HG03378 (cell line): ENCODE results near the gene GK.
"Not testable (repeated sequence)": the region's sequence is repeated elsewhere in the genome, so short reads cannot be mapped to it uniquely, and the experiment has no call there.

Source experiments
- ATAC-seq: cut with Tn5 transposase; IDR thresholded peaks from one replicate; pipeline ENCODE4 v1.9.1; 2021; ENCODE audit warnings: mild to moderate bottlenecking, moderate library complexity; ENCODE audit not compliant: unreplicated experiment

The GK gene

DNA sequence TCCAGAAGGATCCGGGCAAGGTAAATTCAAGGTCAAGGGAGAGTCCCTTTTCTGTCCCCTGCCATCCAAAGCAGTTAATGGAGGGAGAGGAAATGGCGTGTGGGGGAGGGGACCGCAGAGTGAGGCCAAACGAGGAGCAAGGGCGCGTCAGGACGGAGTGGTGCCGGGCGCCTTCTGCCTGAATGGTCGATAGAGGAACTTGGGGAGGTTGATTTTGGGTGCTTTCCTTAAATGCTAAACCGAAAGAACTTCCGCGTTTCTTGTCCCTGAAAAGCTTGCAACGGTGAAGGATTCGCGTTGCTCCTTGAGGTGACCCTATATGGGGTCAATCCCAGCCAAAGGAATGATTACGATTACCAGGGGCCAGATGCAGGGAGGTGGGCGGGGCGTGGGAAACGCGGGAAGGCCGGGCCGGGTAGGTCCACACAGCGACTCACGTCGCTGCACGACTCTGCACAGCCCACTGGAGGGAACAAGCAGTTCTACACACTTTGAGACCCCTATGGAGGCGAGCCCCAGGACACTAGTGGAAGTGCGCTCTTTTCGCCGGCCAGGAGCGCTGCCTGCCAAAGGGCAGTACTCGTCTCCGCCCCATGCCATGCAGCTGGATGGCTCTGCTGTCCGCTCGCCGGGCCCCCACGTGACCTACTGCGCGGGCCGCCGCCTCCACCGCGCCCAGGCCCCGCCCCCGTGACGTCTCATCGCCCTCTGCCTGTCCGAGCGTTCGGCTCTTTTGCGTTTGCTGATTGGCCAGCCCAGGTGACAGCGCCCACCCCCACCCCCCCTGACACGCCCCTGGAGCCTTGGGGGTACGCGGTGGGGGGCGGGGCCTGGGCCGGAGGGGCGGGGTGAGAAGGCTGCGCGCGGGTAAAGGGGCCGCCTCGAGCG, 452 bp upstream of the GK start:
- ATAC-seq, result peak; percentile 76

DNA sequence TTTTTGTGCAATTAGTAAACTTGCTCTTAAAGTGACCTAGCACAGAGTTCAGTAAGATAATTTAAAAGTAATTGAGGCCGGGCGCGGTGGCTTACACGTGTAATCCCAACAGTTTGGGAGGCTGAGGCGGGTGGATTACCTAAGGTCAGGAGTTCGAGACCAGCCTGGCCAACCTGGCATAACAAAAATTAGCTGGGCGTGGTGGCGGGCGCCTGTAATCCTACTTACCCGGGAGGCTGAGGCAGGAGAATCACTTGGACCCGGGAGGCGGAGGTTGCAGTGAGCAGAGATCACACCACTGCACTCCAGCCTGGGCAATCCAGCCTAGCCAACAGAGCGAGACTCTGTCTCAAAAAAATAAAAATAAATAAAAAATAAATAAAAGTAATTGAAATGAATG, 1.2 kb downstream of the GK start:
- not testable (repeated sequence) for ATAC-seq

DNA sequence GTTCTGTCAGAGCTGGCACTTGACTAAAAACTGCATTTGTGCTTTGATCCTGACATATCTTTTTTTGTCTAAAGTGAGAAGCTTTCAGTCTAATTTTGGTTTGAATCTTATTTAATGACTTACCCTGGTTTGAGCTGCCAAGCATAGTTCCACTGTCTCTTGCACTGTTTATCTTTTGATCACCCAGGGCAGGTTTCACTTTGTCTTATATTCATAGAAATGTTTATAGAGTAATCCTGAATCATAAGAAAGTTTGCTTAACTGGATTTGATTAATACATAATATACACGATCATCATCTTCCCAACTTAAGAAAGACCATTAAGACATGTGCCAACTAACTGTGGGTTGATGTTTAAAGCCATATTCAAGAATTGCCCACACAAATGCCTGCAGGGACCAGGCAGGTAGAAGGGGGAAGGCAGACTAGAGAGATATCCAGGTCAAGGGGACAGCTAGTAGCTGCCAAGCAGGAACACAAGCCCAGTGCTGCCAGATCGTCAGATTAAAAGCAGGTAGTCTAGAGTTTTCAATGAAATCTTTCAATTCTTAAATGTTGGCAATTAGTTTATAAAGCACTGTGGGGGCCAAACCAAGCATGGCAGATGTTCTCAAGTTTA, 1.9 kb downstream of the GK start:
- ATAC-seq, result no peak

DNA sequence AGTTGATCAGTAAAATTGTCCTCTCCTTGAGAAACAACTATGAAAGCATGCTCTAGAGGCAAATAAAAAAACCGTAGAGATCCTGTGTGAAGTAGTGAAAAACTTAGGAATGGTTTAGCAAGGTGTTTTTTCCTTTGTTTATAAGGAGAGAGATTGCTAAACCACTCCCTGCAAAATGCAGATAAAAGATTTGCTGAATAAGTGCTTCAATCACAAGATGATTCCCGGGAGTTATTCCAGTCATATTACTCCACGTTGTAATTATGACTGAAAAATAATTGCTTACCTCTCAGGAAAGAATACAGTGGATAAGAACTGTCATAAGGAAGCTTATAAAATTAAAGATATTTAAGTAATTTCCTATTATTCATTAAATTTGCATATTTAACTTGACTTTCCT, 2.8 kb downstream of the GK start:
- ATAC-seq, result no peak

DNA sequence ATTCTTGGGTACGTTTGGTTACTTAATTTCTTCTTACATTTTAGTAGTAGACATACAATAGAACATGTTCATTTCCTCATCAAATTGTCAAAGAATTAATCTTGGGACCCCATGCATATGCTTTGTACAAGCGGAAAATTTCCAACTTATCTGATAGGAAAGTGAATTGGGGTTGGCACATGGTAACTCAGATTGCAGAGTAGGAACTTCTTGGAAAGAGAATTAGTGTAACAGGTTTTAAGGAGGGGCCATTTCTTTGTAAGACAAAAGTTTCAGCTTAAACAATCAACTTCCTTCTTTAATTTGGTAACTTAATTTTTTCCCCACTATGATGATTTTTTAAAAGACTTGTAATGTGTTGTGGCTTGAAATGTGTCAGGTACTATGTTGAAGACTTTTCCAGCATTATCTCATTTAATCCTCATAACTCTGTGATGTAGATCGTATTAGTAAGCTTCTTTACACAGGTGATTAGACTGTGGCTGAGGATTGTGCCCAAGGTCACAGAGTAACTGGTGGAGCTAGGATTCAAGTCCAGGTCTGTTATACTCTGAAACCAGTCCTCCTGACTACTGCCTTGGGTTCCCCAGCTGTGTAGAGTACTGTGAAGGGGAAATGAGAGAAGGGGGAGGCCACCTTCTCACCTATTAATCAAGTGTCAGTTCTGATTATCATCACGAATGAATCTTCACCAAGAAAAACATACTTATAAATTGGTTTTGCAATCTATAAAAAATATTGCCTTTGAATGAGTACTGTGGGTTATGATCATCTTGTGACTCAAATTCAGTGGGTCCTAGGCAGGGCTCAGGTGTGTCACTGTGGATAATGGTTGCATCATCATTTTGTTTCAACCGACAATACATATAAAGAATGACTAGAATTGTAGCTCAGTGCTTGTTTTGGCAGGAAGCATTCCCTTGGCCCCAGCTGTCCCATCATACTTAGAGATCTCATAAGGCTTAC, 4.3 kb downstream of the GK start:
- ATAC-seq, result no peak

DNA sequence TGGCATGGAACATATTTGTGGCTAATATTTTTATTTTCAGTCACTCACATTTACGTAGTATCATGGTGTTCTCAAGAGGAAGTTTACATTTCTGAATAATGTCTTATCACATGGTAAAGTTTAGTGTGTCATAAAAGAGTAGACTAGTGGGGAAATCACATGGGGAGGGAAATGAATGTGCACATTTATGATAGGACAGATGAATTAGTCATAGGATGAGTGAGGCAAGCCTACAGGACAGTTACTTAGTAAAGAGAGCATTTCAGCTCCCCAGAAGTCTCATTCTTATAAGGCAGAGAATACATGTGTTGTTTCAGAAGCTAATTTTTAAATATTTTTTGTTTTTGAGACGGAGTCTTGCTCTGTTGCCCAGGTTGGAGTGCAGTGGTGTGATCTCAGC, 6.2 kb downstream of the GK start:
- no peak for ATAC-seq

DNA sequence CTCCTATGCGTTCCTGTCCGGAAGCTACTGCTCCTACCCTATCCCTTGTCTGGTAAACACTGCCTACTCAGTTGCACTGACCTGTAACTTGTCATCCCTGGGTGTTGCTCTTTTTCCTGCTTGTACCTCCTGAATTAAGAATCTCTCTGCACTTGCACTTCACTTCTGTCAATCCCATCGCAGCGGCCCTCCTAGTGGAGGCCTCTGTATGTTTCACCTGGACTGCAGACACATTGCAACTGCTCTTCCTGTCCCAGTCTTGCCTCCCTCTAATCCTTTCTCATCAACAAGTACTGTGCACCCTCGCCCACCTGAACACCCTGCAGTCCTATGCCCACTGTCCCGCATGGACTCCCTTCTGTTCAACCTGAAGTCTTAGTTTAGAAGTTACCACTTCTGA, 8.0 kb downstream of the GK start:
- ATAC-seq, result no peak

DNA sequence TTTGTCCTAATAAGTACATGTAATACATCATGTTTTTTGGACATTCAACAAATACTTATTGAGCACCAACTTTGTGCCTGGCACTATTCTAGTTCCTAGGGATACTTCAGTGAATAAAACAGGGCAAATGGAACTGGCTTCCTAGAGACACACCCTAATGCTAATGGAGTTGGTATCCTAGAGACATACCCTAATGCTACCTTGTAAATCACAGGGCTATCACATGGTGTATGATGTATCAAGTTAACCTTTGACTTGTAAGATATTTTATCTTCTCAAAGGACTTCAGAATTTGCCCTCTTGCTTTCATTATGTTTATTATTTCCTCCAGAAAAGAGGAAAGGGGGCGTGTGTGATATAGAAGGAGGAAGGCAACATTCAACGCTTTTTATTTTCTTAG, 10.1 kb downstream of the GK start:
- no peak for ATAC-seq

DNA sequence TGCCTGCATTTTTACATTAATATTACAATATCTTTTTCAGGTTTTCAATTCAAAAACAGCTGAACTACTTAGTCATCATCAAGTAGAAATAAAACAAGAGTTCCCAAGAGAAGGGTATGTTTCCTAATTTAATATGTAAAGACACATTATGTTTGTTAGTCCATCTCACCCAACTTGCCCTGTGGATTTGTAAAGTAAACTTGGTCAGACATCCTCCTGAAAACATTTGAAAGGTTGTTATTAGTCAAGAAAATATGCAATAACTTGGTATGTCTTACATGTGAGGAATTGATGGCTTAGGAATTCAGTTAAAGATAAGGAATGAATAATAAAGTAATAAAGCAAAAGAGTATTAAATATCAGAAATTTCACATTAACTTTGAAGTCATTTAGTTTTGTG, 12.2 kb downstream of the GK start:
- ATAC-seq, result no peak

DNA sequence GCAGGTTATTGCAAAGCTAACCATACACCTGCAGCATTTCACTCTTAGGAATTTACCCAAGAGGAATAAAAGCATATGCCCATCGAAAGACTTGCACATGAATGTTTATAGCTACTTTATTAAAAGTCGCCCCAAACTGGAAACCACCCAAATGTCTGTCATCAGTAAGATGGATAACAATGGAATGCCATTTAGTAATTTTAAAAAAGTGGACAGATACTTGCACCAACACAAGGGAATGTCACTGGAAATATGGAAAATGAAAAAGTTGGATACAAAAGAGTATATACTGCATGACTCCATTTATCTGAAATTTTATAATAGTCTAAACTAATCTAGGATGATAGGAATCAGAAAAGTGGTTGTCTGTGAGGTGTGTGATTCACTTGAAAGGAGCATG, 12.9 kb downstream of the GK start:
- no peak for ATAC-seq

DNA sequence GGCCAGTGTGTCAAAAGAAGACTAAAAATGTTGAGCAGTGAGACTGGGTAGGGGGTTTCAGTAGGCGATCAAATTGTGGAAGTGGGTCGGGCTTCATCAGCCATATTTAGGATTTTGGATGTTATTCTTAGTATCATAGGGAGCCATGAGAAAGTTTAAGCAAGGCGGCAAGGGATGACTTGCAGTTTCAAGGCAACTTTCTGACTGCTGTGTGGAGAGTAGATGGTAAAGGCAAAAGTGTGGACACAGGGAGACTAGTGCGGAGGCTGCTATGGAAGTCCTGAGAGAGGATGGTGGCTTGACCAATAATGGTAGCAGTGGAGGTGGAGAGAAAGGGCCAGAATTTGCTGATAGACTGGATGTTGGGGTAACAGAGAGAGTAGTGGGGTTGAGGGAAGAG, 15.4 kb downstream of the GK start:
- no peak for ATAC-seq

DNA sequence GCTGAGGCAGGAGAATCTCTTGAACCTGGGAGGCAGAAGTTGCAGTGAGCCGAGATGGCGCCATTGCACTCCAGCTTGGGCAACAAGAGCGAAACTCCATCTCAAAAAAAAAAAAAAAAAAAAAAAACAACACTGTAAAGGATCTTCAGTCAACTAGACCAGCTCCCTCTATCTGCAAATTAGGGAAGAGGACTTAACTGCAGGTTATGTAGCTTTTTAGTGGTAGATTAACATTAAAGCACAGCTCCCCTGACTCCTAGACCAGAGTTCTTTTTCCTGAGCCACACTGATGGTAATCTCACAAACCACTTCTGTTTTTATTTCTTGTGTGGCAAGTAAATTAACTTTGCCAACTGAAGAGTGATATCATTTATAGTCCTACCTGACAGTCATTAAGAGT, 18.0 kb downstream of the GK start:
- ATAC-seq, result not testable (repeated sequence)

DNA sequence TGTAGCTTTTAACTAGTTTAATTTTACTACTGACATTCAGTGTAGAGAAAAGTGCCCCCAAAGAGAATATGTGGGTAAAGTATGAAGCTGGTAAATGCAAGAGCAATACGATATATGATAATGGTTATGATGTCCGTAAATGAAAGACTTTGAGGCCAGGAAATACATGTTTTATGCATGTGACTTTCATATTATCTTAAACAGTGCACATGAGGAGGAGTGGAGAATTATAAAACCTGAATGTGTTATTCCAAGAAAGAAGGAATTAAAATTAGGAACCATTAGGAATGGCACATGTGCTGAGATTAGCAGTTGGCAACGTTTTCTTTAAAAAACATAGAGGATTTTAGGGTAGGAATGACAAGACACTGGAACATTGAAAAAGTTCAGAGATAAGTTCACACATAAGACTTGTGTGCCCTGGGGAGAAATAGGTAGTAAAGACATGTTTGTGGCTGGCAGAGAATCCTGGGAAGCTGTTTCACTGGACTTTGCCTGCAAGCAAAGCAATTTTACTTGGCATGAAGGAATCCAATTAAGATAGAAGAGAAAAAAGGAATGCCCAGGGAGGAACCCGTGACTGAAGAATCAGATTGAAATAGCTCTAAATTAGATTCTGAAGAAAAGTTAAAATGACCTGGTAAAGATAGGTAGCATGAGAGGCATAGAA, 20.0 kb downstream of the GK start:
- no peak for ATAC-seq

DNA sequence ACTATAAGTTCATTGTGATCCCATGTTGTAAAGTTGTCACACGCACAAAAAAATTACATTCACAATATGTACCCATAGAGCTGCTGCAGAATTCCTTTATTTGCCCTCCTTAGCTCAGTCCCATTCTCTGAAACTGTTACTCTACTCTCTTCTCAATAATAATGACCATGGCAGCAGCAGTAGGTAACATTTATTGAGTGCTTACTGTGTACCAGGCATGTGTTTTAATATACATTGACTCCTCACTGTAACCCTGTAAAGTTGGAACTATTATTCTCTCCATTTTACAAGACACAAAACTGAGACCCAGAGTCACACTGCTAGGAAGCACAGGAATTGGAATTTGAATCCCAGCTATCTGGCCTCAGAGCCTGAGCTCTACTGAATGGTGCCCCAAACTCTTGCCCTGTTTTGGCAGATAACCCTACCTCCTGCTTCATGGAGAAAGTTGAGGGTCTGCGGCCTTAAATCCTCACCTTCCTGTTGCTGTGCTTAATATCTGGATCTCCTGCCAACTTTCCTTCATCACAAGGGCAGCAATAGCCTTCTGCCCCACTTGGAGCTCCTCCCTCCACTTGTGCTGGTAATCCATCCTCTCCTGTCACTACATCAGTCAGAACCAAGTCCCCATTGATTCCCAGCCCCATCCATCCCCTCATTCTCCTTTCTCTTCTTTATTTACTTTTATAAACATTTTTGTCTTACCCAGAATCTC, 20.8 kb downstream of the GK start:
- no peak for ATAC-seq

DNA sequence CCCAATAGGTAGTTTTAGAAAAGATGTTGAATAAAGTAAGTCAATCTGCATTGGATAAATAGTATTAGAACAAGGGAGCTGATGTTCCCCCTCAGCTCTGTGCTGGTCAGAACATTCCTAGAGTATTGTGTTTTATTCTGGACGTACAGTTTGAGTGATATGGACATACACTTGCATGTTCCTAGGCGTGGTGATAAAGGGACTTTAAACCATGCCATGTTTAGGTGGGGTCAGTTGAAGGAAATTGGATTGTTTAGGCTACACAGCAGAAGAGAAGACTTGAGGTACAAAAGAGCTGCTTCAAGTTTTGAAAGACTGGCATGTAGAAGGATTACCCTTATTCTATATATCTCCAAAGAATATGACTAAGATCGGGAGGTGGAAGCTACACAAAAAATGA, 21.6 kb downstream of the GK start:
- ATAC-seq, result no peak

DNA sequence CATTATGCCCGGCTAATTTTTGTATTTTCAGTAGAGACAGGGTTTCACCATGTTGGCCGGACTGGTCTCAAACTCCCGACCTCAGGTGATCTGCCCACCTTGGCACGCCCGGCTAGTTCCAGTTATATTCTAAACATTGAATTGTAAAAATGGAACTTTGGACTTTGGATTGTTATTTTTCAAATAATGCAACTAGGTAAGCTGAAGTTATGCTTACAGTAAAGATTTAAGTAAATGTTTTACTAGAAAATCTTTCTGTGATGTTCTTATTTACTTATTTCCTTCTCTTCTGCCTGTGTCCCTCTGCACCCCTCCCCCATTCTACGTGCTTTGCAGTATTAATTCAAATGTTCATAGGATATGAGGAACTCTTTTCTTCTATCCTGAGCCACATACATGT, 26.1 kb downstream of the GK start:
- ATAC-seq, result no peak

DNA sequence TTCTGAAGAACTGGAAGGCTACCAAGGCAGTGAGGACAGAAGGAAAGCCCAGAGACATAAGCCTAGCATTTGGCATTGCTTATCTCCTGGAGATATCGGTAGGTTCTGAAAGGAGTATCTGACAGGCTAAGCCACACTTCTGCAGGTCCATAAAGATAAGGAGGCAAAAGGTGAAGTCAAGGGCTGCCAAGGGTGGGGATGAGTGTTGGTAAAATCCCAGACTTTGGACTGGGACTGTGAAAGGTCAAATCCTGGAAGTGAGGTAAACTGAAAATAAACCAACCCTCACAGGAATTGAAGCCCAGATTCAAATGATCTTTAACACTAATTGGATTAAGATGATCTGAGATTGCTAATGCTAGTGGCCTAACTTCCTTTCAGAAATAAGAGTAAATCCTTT, 27.4 kb downstream of the GK start:
- no peak for ATAC-seq

DNA sequence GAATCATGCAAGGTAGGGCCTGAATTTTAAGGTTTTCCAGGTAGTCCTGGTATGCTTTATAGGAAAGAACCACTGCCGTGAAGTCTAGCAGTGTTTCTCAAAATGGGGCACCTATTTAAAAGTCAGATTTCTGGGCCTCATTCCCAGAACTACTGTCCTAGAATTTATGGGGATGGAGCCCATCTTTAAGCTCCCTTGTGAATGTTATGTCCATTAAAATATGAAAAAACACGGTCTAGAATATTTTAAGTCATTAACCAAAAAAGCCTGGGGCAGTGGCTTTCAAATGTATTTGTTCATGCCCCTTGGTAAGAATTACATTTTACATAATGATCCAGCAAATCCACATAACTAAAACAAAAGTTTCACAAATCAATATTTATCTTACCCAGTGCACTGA, 35.4 kb downstream of the GK start:
- ATAC-seq, result no peak

DNA sequence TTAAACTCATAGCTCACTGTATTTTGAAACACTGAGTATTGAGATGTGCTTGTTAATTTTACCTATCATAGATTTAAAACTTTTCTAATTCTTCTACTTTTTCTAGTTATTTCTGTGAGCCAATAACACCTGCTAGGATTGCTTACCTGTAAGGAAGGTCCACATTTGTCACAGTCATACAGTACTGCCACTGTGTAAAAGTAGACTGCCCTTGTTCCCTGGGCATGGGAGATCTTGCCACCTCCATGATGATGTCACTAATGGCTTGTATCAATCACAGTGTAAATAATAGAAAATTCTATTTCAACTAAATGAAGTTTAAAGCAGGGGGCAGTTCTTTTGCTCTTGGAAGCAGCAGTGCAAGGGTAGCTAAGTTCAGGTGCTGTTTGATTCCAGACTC, 35.9 kb downstream of the GK start:
- ATAC-seq, result no peak

DNA sequence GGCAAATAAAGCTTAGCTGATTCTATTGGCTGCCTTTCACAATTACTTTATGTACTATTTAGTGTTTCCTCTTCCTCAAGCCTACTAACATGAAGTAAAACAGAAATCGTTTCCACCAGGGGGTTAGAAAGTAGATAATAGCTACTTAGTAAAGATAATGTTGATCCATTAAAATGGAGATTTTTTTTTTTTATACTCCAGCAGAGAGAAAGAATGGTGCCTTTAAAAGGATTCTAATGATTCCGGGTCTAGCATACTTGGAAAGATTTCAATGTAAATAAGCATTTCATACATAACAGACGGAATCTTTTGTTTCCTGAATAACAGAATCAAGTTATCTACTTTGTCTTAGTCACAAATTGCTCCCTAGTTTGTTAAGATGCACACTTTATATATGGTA, 37.1 kb downstream of the GK start:
- ATAC-seq, result no peak
